Progenitor cell of endocrine pancreas (in vitro differentiated cells): ENCODE results near the gene MAD1L1. TPM values are rescaled to one million over a fixed set of nuclear protein-coding genes. Genes with fewer than 3 reads are reported as not detected.

Experiments used
- DNase-seq: peaks from one replicate; pipeline ENCODE4 v3.0.0; 2021; ENCODE audit warnings: low spot score; ENCODE audit not compliant: unreplicated experiment
- H3K27ac Mint-ChIP-seq: 2 replicates; pipeline ENCODE4 v1.8.0; 2021; ENCODE audit warnings: mild to moderate bottlenecking, moderate library complexity, mixed read lengths
- H3K27me3 Mint-ChIP-seq: 2 replicates; pipeline ENCODE4 v1.8.0; 2021; ENCODE audit warnings: mixed read lengths
- H3K36me3 Mint-ChIP-seq: 2 replicates; pipeline ENCODE4 v1.8.0; 2022; ENCODE audit warnings: mixed read lengths; ENCODE audit not compliant: insufficient read depth
- H3K4me1 Mint-ChIP-seq: 2 replicates; pipeline ENCODE4 v1.8.0; 2021; ENCODE audit warnings: low read depth, mixed read lengths
- H3K4me3 Mint-ChIP-seq: 2 replicates; pipeline ENCODE4 v1.8.0; 2021; ENCODE audit warnings: low read depth, mild to moderate bottlenecking, moderate library complexity, mixed read lengths
- H3K9me3 Mint-ChIP-seq: 2 replicates; pipeline ENCODE4 v1.8.0; 2021; ENCODE audit warnings: low read depth, mixed read lengths
- CTCF ChIP-seq: fragments of 200-600 bp; sonication (generic); IDR thresholded peaks from one replicate; pipeline ENCODE4 v1.5.0; 2021; ENCODE audit warnings: antibody characterized with exemption, mild to moderate bottlenecking; ENCODE audit not compliant: unreplicated experiment
- total RNA-seq: library from RNA; stranded (reverse); gene quantifications from 2 replicates; pipeline ENCODE4 v1.2.1, GENCODE V29; 2021

Gene MAD1L1
- total RNA-seq, 1 donor from 2014 or later, result 49.8 TPM

- TF ChIP-seq CTCF, result no peak
- Mint-ChIP-seq H3K27me3 (no peaks in the 10 kb centered on the region), H3K9me3 (no peaks in the 10 kb centered on the region), H3K4me3 (no peak overlapping the region), H3K27ac (no peak overlapping the region), H3K36me3 (peaks cover 4% of the 10 kb centered on the region), H3K4me1 (no peaks in the 10 kb centered on the region)
- no peak for DNase-seq
Measured at GRCh38 chr7:2123360-2123759, 109.4 kb downstream of the MAD1L1 start.

- Mint-ChIP-seq H3K27ac (no peak overlapping the region), H3K9me3 (no peaks in the 10 kb centered on the region), H3K36me3 (no peaks in the 10 kb centered on the region), H3K27me3 (no peaks in the 10 kb centered on the region), H3K4me3 (no peak overlapping the region), H3K4me1 (no peaks in the 10 kb centered on the region)
- no peak for DNase-seq
- TF ChIP-seq CTCF, result no peak
Measured at GRCh38 chr7:2122651-2123050, 110.1 kb downstream of the MAD1L1 start.

GRCh38 chr7:2120841-2121830 is 111.6 kb downstream of the MAD1L1 start:
- no peaks in the 10 kb centered on the region for H3K27me3 Mint-ChIP-seq
- no peak for DNase-seq
- H3K9me3 Mint-ChIP-seq, result no peaks in the 10 kb centered on the region
- H3K4me1 Mint-ChIP-seq, result peaks cover 2% of the 10 kb centered on the region
- no peak for TF ChIP-seq CTCF
- H3K27ac Mint-ChIP-seq, result no peak overlapping the region
- H3K4me3 Mint-ChIP-seq, result no peak overlapping the region
- no peaks in the 10 kb centered on the region for H3K36me3 Mint-ChIP-seq

GRCh38 chr7:2120251-2120660 is 112.5 kb downstream of the MAD1L1 start:
- Mint-ChIP-seq H3K9me3 (no peaks in the 10 kb centered on the region), H3K36me3 (no peaks in the 10 kb centered on the region), H3K27ac (peak overlapping the region; percentile 67), H3K4me3 (no peak overlapping the region), H3K27me3 (no peaks in the 10 kb centered on the region), H3K4me1 (peaks cover 2% of the 10 kb centered on the region)
- no peak for DNase-seq
- no peak for TF ChIP-seq CTCF

- Mint-ChIP-seq H3K4me3 (no peak overlapping the region), H3K4me1 (peaks cover 2% of the 10 kb centered on the region), H3K27ac (no peak overlapping the region), H3K27me3 (no peaks in the 10 kb centered on the region), H3K9me3 (no peaks in the 10 kb centered on the region), H3K36me3 (peaks cover 12% of the 10 kb centered on the region)
- no peak for TF ChIP-seq CTCF
- no peak for DNase-seq
Measured at GRCh38 chr7:2118630-2119190, 114.0 kb downstream of the MAD1L1 start.
